Measurements from ENCODE around the gene METTL25B. TPM values are rescaled to one million over a fixed set of nuclear protein-coding genes. Genes with fewer than 3 reads are reported as not detected.
A peak's percentile ranks its signal among the peaks of the same experiment; 100 is the strongest.
"Not testable (repeated sequence)": the region's sequence is repeated elsewhere in the genome, so short reads cannot be mapped to it uniquely, and the experiment has no call there.

The METTL25B gene
- total and polyA plus RNA-seq, 2 experiments from 2014 or later = 18.3 to 21.1 TPM

- not testable (repeated sequence) for H3K4me3 Mint-ChIP-seq; H2AFZ ChIP-seq; H3K9me3 Mint-ChIP-seq; H3K4me3 ChIP-seq; H3K27me3 ChIP-seq (ENCODE audit: insufficient read depth); H4K20me1 ChIP-seq (replicated peaks; ENCODE audit: insufficient read depth); H3K9me2 ChIP-seq (ENCODE audit: insufficient read depth); H3K79me2 ChIP-seq (replicated peaks; ENCODE audit: insufficient read depth); H3K27ac ChIP-seq (ENCODE audit: low read depth); H3K36me3 Mint-ChIP-seq (ENCODE audit: low read depth); H3F3A ChIP-seq (replicated peaks; ENCODE audit: low read depth); H3K27ac Mint-ChIP-seq; ATAC-seq; DNase-seq (ENCODE audit: low spot score); H3K4me2 ChIP-seq; H3K36me3 ChIP-seq (ENCODE audit: insufficient read depth)
- Mint-ChIP-seq H3K4me1 (peaks cover 10% of the 10 kb centered on the region), H3K27me3 (ENCODE audit: insufficient read depth, low read depth, poor library complexity) (peaks cover 12% of the 10 kb centered on the region)
- peaks cover 13% of the 10 kb centered on the region; the same call in 1 of the 2 replicates for H3K4me1 ChIP-seq (ENCODE audit: insufficient read depth)
Measured at GRCh38 chr1:156757572-156758253, 29.4 kb downstream of the METTL25B start.

DNA sequence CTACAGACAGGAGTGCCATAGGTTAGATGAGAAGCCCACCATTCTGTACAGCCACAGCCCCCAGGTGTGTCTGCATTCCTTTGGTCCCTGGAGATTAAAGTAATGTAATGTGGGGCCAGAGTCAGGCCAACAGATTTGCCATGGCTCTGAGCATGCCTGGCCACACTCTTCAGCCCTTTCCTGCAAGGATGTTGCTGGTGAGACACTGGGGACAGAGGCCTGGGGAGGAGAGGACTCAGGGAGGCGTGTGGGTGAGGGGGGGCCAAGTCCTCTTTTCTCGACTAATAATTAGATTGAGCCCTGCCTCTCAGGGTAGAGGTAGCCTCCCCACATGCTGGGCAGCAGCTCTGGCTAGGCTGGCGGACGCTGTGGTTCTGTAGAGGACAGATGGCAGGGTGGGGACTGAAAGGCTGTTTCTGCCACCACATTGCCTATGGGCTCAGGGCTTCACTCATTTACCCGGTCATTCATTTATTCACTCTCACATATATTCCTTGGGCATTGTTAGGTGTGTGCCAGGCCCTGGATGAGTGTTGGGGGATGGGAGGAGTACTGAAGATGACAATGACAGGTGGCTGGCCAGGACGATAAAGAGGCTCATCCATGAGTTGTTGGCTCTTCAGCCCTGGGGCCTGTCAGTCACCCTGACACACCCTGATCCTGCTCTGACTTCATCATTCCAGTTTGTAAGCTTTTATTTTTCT, 32.0 kb downstream of the METTL25B start:
- no peaks in the 10 kb centered on the region for H3K9me3 Mint-ChIP-seq
- TF ChIP-seq CTCF (conservative IDR thresholded peaks at IDR 0.05; ENCODE audit: low read depth in 2 of 2) = no peak
- TF ChIP-seq POLR2AphosphoS5 (IDR thresholded peaks at IDR 0.05; ENCODE audit: low read depth) = no peak
- TF ChIP-seq, protein P1, sequence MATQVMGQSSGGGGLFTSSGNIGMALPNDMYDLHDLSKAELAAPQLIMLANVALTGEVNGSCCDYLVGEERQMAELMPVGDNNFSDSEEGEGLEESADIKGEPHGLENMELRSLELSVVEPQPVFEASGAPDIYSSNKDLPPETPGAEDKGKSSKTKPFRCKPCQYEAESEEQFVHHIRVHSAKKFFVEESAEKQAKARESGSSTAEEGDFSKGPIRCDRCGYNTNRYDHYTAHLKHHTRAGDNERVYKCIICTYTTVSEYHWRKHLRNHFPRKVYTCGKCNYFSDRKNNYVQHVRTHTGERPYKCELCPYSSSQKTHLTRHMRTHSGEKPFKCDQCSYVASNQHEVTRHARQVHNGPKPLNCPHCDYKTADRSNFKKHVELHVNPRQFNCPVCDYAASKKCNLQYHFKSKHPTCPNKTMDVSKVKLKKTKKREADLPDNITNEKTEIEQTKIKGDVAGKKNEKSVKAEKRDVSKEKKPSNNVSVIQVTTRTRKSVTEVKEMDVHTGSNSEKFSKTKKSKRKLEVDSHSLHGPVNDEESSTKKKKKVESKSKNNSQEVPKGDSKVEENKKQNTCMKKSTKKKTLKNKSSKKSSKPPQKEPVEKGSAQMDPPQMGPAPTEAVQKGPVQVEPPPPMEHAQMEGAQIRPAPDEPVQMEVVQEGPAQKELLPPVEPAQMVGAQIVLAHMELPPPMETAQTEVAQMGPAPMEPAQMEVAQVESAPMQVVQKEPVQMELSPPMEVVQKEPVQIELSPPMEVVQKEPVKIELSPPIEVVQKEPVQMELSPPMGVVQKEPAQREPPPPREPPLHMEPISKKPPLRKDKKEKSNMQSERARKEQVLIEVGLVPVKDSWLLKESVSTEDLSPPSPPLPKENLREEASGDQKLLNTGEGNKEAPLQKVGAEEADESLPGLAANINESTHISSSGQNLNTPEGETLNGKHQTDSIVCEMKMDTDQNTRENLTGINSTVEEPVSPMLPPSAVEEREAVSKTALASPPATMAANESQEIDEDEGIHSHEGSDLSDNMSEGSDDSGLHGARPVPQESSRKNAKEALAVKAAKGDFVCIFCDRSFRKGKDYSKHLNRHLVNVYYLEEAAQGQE (IDR thresholded peaks at IDR 0.05; ENCODE audit: unreplicated experiment) = no peak
- no peak for TF ChIP-seq ETS1 (IDR thresholded peaks at IDR 0.05)
- no peak for TF ChIP-seq JUNB (IDR thresholded peaks at IDR 0.05; ENCODE audit: unreplicated experiment)
- no peak for TF ChIP-seq NANOG (IDR thresholded peaks at IDR 0.05; ENCODE audit: borderline replicate concordance)
- no peak for TF ChIP-seq ZNF114 (CRISPR knock-in tag; IDR thresholded peaks at IDR 0.05)
- no peak for TF ChIP-seq ZNF331 (CRISPR knock-in tag; IDR thresholded peaks at IDR 0.05; ENCODE audit: low read depth)
- no peak for TF ChIP-seq CREB1 (CRISPR knock-in tag; IDR thresholded peaks at IDR 0.05; ENCODE audit: low read depth)
- no peak for TF ChIP-seq STAT1 (IDR thresholded peaks at IDR 0.05; ENCODE audit: unreplicated experiment)

More for the DNA sequence above, 32.0 kb downstream of the METTL25B start:
- H3K27me3 Mint-ChIP-seq (ENCODE audit: insufficient read depth, low read depth, poor library complexity) = peaks cover 12% of the 10 kb centered on the region
- Histone ChIP-seq H3K4me3 (no peak overlapping the region), H3K36me3 (ENCODE audit: insufficient read depth) (no peaks in the 10 kb centered on the region), H3F3A (replicated peaks; ENCODE audit: low read depth) (no peaks in the 10 kb centered on the region), H3K79me2 (replicated peaks; ENCODE audit: insufficient read depth) (no peaks in the 10 kb centered on the region), H3K27ac (ENCODE audit: low read depth) (peak overlapping the region; percentile 50; the same call in 1 of the 2 replicates), H2AFZ (no peak overlapping the region), H3K9me2 (ENCODE audit: insufficient read depth) (no peaks in the 10 kb centered on the region), H4K20me1 (replicated peaks; ENCODE audit: insufficient read depth) (no peaks in the 10 kb centered on the region), H3K4me2 (no peak overlapping the region), H3K27me3 (ENCODE audit: insufficient read depth) (no peaks in the 10 kb centered on the region), H3K4me1 (ENCODE audit: insufficient read depth) (0 out of 2 replicates have a peak, but pooled peaks cover 7% of the 10 kb centered on the region)
- H3K4me1 Mint-ChIP-seq = peaks cover 6% of the 10 kb centered on the region
- ATAC-seq (peak; percentile 50), DNase-seq (ENCODE audit: low spot score) (no peak)
- H3K36me3 Mint-ChIP-seq (ENCODE audit: low read depth) = no peaks in the 10 kb centered on the region
- H3K4me3 Mint-ChIP-seq = no peak overlapping the region
- no peak overlapping the region for H3K27ac Mint-ChIP-seq

Measured in GM23338 (cell line).